Measurements from ENCODE around the gene SYNDIG1. TPM values are rescaled to one million over a fixed set of nuclear protein-coding genes. Genes with fewer than 3 reads are reported as not detected.

The SYNDIG1 gene
- total RNA-seq, 2 experiments from 2014 or later: not detected

DNA sequence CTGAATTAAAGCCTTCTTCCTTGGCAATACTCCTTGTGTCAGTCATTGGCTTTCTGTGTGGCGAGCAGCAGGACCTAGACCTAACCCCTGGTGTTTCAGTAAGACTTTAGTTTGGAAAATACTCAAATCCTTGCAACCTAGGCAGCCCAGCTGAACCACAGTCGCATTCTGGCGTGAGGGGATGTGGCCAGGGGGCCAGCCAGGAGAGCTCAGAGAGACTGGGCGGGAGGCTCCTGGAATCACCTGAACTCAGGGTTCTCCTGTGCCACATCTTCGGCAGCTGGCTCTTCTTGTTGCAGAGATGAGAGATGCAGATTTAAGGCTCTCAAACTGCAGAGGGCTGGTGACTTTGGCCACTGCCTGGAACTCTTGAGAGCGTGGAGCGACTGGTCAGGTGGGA is 102.7 kb downstream of the SYNDIG1 start:
- Mint-ChIP-seq H3K9me3 (no peaks in the 10 kb centered on the region), H3K36me3 (ENCODE audit: low read depth) (no peaks in the 10 kb centered on the region)
- intact Hi-C loops (cut with DNase I, micrococcal nuclease): no loop called here

GRCh38 chr20:24572862-24573261 is 103.4 kb downstream of the SYNDIG1 start:
- POLR2A ChIA-PET: no interaction called here
- Histone ChIP-seq H3K36me3 (ENCODE audit: insufficient read depth, low read length) (no peaks in the 10 kb centered on the region), H3K4me1 (ENCODE audit: insufficient read depth, low read length) (no peaks in the 10 kb centered on the region), H3K27ac (ENCODE audit: low read depth in 1 of 2, low read length in 2 of 2) (no peak overlapping the region), H3K9me3 (ENCODE audit: control insufficient read depth in 1 of 2, insufficient read depth in 1 of 2, low read length in 2 of 2) (peaks cover 0 to 3% of the 10 kb centered on the region in 2 experiments), H3K4me3 (ENCODE audit: low read length) (no peak overlapping the region), H3K27me3 (ENCODE audit: control insufficient read depth in 1 of 2, insufficient read depth in 2 of 2, low read length in 2 of 2) (no peaks in the 10 kb centered on the region)
- H3K4me1 Mint-ChIP-seq (ENCODE audit: low read depth): no peaks in the 10 kb centered on the region
- no peak for DNase-seq
- CTCF ChIA-PET: no interaction called here
- no peak for ATAC-seq (ENCODE audit: poor library complexity)
- H3K27ac Mint-ChIP-seq: no peak overlapping the region
- intact Hi-C loops (cut with DNase I, micrococcal nuclease): no loop called here
- no peak overlapping the region for H3K4me3 Mint-ChIP-seq
- H3K9me3 Mint-ChIP-seq: no peaks in the 10 kb centered on the region
- TF ChIP-seq, protein P1, sequence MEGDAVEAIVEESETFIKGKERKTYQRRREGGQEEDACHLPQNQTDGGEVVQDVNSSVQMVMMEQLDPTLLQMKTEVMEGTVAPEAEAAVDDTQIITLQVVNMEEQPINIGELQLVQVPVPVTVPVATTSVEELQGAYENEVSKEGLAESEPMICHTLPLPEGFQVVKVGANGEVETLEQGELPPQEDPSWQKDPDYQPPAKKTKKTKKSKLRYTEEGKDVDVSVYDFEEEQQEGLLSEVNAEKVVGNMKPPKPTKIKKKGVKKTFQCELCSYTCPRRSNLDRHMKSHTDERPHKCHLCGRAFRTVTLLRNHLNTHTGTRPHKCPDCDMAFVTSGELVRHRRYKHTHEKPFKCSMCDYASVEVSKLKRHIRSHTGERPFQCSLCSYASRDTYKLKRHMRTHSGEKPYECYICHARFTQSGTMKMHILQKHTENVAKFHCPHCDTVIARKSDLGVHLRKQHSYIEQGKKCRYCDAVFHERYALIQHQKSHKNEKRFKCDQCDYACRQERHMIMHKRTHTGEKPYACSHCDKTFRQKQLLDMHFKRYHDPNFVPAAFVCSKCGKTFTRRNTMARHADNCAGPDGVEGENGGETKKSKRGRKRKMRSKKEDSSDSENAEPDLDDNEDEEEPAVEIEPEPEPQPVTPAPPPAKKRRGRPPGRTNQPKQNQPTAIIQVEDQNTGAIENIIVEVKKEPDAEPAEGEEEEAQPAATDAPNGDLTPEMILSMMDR (IDR thresholded peaks at IDR 0.05): no peak
- H3K36me3 Mint-ChIP-seq (ENCODE audit: low read depth): no peaks in the 10 kb centered on the region
- no peaks in the 10 kb centered on the region for H3K27me3 Mint-ChIP-seq

More for the DNA sequence above, 102.7 kb downstream of the SYNDIG1 start:
- Mint-ChIP-seq H3K4me3 (no peak overlapping the region), H3K27me3 (no peaks in the 10 kb centered on the region), H3K27ac (no peak overlapping the region), H3K4me1 (ENCODE audit: low read depth) (no peaks in the 10 kb centered on the region)
- TF ChIP-seq, protein P1 (IDR thresholded peaks at IDR 0.05): no peak
- ChIA-PET POLR2A (no interaction called here), CTCF (no interaction called here)
- Histone ChIP-seq H3K4me3 (ENCODE audit: low read length) (no peak overlapping the region), H3K36me3 (ENCODE audit: insufficient read depth, low read length) (no peaks in the 10 kb centered on the region), H3K9me3 (ENCODE audit: control insufficient read depth in 1 of 2, insufficient read depth in 1 of 2, low read length in 2 of 2) (peaks cover 0 to under 1% of the 10 kb centered on the region in 2 experiments), H3K27ac (ENCODE audit: low read depth in 1 of 2, low read length in 2 of 2) (no peak overlapping the region), H3K4me1 (ENCODE audit: insufficient read depth, low read length) (no peaks in the 10 kb centered on the region), H3K27me3 (ENCODE audit: control insufficient read depth in 1 of 2, insufficient read depth in 2 of 2, low read length in 2 of 2) (peaks cover 0 to 4% of the 10 kb centered on the region in 2 experiments)
- DNase-seq (no peak), ATAC-seq (ENCODE audit: poor library complexity) (no peak)

- peaks cover 0 to 7% of the 10 kb centered on the region in 2 experiments for H3K9me3 ChIP-seq (ENCODE audit: control insufficient read depth in 1 of 2, insufficient read depth in 1 of 2, low read length in 2 of 2)
- no peaks in the 10 kb centered on the region for H3K27me3 Mint-ChIP-seq
- H3K36me3 Mint-ChIP-seq (ENCODE audit: low read depth): no peaks in the 10 kb centered on the region
- intact Hi-C loops (cut with DNase I, micrococcal nuclease): no loop called here
- H3K9me3 Mint-ChIP-seq: no peaks in the 10 kb centered on the region
- ChIA-PET CTCF (no interaction called here), POLR2A (no interaction called here)
- no peak overlapping the region for H3K4me3 Mint-ChIP-seq
- no peaks in the 10 kb centered on the region for H3K27me3 ChIP-seq (ENCODE audit: control insufficient read depth in 1 of 2, insufficient read depth in 2 of 2, low read length in 2 of 2)
- H3K4me1 ChIP-seq (ENCODE audit: insufficient read depth, low read length): no peaks in the 10 kb centered on the region
- H3K4me1 Mint-ChIP-seq (ENCODE audit: low read depth): no peaks in the 10 kb centered on the region
- TF ChIP-seq, protein P1 (IDR thresholded peaks at IDR 0.05): no peak
- DNase-seq: no peak
- no peak for ATAC-seq (ENCODE audit: poor library complexity)
- no peak overlapping the region for H3K27ac ChIP-seq (ENCODE audit: low read depth in 1 of 2, low read length in 2 of 2)
- H3K4me3 ChIP-seq (ENCODE audit: low read length): no peak overlapping the region
- H3K36me3 ChIP-seq (ENCODE audit: insufficient read depth, low read length): no peaks in the 10 kb centered on the region
- H3K27ac Mint-ChIP-seq: no peak overlapping the region
Measured at GRCh38 chr20:24573557-24573956, 104.1 kb downstream of the SYNDIG1 start.
